Dedifferentiated amniotic fluid mesenchymal stem cell (primary cell): ENCODE results near the gene FOXJ3.
A peak's percentile ranks its signal among the peaks of the same experiment; 100 is the strongest.

Experiments
- DNase-seq: peaks from one replicate; pipeline ENCODE4 v3.0.0-alpha.2; 2016; ENCODE audit errors: extremely low spot score

Gene FOXJ3

DNA sequence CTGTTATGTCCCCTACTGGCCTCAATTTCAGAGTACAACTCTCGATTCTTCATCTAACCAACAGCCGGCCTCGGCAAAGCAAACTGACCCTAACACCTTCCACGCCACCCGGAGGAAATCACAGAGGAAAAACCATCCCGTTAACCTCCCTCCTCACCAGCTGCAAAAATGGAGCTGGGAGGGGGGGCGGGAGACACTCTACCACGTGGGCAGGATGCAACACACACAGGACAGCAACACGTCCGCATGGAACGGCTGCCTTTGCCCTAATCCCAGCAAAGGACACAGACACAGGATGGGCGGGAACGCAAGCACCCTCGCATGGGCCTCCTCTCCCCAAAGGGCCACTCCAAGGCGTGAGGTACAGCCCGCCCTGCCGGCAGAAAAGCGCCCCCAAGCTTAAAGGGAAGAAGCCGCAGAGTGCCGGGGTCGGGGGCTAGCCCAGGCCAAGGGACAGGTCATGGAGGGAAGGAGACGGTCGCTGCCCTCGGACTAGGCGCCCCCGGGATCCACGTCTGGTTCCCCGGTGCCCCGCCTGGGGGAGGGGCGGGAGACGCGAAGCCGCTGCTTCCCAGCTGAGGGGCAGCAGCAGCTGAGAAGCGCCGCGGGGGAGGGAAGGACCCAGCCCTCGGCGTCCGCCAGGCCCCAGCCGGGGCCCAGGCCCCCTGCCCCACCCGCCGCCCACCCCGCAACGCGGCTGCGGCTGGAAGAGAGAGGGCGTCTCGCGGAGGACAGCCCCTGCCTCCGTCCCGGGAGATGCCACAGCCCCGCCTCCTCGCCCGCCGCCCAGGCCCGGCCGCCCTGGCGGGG lies 590 bp downstream of the FOXJ3 start:
- DNase-seq = no peak

DNA sequence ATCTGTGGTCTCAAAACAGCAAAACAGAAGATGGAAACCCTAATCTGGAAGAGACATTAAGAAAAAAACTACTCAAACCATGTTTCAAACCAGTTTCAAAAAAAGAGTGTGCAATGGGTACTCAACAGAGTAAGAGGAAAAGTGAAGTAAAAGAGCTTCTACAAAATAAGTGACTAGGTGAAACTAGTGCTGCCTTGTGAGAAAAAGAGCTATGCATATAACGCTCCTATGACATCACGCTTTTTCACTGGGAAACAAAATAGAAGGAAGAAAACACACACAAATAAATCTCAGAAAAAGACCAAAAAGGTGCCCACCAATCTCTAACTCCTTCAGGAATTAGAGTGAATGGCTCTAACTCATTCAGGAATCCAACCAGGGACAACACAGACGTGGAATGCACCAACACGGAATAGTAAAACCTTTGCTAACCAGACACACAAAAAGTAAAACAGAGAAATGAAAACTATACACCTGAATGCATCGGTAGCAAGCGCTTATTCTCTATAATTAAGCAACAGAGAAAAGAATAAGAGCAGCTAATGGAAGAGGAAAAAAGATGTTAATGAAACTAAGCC lies 1.3 kb downstream of the FOXJ3 start:
- no peak for DNase-seq

DNA sequence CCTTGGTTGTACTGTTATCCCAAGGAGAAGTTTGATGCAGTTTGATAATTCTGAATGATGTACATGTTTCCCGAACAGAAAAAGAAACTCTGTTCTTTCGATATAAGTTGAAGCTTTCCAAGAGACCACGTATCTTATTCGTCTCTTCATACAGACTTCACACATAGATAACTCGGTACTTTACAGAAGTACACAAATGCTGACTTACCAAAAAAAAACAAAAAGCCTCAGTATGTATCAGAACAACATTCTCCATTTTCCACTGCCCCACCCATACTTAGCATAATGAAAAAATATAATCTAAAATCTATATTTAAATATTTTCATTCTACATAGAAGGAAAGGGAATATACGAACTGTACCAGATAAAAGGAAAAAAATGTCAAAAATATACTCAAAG lies 2.2 kb downstream of the FOXJ3 start:
- no peak for DNase-seq

DNA sequence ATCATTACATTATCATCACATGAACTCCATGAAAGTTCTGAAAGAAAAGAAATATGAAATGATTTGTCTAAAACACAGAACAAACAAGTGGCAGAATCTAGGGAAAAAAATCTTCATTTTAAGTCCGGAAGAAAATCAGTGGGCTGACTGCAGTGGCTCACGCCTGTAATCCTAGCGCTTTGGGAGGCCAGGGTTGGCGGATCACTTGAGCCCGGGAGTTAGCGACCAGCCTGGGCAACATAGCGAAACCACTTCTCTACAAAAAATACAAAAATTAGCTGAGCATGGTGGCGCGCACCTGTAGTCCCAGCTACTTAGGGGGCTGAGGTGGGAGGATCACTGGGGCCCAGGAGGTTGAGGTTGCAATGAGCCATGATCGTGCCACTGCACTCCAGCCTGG lies 4.8 kb downstream of the FOXJ3 start:
- no peak for DNase-seq

DNA sequence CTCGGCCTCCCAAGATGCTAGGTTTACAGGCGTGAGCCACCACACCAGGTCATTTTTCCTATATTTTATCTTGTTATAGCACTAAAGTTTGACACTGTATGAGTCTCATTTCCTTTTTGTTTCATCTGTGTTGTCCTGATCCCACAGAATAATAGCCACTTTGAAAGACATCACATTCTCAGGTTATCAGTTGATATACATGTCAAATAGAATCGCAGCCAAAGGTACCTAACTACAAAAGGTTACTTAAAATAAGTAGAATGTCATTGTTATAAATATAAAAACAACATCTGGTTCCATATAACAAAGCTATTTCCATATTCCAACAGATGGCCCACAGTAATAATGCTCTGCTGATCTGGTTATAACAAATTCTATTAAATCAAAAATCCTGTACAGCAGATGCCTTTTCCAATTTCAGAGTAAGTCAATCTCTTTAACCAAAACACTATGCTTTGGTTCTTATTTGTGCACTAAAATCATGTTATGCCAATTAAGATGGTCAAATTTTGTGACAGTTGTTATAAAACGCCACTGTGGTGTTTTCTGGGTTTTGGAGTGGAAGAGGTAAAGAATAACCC lies 6.0 kb downstream of the FOXJ3 start:
- DNase-seq = no peak

DNA sequence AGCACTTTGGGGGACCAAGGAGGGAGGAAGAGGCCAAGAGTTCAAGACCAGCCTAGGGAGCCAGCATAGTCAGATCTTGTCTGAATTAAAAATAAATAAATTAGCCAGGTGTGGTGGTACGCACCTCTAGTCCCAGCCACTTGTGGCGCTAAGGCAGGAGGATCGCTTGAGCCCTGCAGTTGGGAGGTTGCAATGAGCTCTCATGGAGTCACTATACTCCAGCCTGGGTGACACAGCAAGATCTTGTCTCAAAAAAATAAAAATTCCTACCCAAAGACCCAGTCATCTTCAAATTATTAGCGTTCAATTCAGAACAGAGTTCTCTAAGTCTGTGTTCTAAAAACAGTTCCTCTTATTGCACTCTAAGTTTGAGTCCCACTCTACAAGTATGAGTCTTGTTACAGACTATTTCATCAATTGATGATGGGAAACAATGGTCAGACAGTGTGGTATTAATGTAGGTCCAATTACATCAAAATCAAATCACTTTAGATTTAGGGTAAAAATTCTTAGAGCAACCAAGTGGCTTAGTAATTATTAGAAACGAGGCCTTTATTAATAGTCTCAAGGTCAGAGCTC lies 6.9 kb downstream of the FOXJ3 start:
- DNase-seq = no peak

DNA sequence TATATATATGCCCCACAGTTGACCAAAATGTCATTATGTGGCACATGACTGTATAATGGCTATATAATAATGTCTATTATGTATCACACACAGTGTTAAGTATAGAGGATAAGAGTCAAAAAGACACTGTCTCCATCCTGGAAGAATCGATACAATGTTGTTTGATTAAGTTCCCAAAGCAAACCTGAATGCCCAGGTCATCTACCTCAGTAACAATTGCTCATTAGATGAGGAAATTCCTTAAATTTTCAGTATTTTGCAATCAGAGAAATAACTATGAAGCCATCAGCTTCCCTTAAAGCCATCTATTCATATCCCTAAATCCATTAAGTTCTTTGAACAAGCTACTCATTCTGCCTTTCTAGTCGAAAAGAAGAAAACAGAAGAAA lies 10.0 kb downstream of the FOXJ3 start:
- DNase-seq = no peak

DNA sequence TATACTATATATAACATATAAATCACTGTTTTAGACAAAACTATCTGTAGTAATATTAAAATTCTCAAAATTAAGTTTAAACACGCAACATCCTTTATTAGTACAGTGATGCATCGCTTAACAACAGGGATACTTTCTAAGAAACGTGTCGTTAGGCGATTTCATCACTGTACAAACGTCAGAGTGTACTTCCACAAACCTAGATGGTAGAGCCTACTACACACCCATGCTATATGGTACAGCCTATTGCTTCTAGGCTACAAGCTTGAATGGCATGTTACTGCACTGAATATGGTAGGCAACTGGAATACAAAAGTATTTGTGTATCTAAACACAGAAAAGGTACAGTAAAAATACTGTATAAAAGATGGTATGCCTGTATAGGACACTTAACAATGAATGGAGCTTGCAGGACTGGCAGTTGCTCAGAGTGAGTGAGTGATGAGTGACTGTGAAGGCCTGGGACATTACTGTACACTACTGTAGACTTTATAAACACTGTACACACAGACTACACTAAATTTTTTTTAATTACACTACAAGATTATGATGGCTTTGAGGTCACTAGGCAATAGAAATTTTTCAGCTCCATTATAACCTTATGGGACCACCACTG lies 10.5 kb downstream of the FOXJ3 start:
- no peak for DNase-seq

DNA sequence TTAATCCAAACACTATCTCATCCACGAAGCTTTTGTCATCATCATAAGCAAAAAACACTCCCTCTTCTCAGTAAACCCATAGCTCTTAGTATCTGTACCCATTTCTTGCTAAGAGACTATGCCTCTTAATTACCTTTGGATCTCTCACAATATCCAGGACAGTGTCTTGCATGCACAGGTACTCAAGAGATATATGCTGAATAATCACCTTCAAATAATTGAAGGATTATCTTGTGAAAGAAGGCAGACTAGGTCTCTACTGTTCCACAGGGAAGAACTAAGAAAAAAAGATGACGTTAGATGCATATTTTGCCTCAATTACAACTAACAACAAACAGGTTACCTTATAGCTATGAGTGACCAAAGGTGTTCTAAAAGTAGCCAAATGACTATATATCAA lies 11.5 kb downstream of the FOXJ3 start:
- DNase-seq = no peak

DNA sequence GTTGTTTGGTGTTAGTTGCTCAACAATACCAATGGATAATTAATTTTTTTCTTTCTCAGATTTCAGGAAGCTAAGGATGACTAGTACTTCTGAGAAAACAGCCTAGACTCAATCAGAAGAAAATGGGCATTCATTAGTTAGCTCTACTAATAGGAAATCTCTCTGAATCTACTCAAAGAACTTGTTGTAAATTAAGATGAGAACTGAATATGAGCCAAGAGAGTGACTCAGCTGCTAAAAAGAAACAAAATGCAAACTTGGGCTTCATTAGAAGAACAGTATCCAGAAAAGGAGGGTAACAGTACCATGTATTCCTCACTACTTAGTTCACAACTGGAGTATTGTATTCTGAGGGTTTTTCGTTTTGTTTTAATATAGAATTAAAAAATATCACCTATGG lies 12.5 kb downstream of the FOXJ3 start:
- DNase-seq = no peak

DNA sequence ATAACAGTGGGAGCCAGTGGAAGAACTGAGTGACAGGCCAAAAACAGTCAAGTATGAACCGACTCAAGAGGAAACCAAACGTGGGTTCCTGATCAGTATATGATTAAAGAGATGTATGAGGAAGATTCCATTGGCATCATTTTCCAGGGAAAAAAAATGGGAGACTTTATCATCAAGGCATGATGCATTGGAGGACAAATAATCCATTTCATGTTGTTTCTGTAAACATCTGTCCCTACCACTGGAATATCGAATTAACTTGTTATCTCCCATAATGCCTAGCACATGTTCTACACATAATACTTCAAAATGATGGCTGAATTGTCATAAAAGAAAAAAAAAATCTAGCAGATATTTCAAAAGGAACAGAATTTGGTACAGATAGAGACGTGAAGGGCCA lies 13.3 kb downstream of the FOXJ3 start:
- no peak for DNase-seq

DNA sequence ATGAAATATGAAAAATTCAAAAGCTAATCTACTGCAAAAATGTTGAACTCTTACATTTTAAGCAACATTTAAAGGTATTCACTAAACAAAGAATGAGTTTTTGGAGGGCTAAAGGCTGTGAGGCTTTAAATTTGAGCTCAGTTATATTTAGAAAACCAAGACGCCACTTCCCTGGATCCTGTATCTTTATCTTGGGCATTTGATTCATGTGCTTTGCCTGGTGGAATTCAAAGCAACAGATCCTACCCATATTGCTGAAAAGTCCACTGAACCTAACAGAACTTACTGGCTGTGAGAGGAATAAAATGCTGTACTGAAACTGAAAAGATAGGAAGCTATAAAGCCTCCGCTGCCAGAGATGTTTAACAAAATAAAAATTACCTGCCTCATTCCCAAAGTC lies 14.3 kb downstream of the FOXJ3 start:
- no peak for DNase-seq

DNA sequence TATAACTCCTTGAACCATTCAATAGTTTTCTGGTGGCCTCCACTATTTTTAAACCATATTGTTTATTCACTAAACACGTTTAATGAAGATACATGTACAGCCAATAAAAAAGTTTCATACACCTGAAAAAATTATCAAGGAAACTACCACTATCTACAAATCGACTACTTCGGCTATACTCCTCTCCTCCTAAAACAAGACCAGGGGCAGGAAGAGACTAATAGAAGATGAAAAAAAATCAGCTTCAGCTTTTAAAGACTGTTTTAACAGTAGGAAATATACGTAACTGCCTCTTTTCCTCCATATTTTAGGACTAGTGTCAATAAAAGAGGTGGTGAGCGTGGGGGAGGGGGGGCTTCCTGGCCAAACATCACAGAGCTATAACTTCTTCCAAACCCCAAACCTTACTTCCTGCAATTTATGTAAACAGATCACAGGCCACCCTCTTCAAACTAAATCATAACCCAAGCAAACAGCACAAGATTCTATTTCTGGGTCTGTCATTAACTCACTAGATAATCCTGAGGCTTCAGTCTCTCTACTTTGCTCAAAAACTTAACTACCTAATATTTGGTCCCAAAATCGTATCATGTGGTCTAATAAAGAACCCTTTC lies 15.1 kb downstream of the FOXJ3 start:
- DNase-seq = no peak

DNA sequence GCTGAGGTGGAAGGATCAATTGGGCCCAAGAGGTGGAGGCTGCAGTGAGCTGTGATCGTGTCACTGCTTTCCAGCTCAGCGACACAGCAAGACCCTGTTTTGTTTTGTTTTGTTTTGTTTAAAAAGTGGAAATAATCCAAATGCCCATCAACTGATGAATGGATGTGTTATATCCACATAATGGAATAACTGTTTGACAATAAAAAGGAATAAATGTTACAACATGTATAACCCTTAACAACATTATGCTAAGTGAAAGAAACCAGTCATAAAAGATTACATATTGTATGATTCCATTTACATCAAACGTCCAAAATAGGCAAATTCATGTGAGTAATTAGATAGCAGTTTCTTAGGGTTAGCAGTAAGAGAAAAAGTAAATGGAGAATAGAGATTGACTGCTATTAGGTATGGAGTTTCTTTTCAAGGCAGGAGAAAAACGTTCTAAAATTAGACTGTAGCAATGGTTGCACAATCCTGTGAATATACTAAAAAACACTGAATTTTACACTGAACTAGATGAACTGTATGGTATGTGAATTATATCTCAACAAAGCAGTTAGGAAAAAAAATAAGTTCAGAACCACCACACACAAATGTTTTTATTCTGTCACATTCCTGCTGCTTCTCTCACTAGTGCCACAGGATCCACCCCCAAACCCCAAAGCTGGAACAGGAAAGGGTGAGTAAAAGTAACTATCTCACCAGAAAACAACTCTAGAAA lies 15.7 kb downstream of the FOXJ3 start:
- DNase-seq = peak; percentile 17

DNA sequence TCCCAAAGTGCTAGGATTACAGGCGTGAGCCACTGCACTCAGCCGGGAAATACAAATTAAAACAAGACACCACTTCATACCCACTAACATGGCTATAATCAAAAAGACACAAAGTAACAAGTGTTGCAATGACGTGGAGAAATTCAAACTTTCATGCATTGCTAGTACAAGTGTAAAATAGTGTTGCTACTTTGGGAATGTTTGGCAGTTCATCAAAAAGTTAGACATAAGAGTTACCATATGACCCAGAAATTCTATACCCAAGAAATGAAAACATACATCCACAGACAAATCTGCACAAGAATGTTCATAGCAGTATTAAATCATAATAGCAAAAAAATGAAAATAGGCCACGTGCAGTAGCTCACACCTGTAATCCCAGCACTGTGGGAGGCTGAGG lies 16.4 kb downstream of the FOXJ3 start:
- DNase-seq = no peak

DNA sequence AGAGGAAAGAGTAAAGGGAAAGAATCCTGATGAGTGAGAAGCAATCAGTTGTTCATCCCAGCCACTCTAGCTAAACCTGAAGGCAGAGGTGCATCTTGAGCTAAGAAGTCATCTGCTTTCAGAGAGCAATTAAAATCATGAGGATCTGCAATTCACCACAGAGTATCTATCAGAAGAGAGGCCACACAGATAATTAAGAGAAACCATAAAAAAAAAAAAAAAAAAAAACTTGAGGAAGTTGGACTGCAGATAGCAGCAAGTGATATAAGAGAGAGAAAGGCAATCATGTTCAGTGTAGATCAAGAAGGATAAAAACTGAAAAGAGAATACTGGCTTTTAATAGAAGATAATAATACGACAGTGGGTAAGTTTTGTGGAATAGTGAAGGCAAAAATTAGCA lies 17.7 kb downstream of the FOXJ3 start:
- no peak for DNase-seq

DNA sequence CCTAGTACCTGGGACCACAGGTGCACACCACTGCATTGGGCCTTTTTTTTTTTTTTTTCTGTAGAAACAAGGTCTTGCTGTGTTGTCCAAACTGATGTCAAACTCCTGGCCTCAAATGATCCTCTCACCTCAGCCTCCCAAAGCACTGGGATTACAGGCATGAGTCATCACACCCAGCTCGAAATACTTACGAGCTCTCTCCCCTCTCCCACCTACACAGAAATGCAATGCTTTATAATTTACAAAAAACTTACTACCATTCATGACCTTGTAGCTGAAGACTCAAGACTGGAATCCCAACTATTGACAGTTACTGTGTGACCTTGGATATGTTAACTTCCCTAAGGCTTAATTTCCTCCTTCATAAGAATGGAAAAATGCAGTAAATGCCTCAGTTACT lies 18.7 kb downstream of the FOXJ3 start:
- no peak for DNase-seq

DNA sequence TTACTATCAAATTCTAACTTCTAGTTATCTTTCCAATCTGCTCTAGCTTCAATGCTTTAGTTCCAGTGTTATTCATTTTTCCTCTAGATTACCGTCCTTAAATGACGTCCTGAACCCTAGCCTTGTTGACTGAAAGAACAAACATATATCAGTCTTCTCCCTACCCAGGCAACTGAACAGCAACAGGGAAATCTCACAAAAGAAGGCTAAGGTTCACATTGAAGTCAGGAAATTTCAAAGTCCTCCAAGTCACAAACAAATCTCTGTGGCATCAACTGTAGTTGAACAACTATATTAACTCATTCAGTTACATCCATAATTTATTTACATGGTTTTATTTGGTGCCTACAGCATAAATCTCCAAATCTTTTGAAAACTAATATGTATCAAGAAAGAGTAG lies 19.5 kb downstream of the FOXJ3 start:
- DNase-seq = no peak

DNA sequence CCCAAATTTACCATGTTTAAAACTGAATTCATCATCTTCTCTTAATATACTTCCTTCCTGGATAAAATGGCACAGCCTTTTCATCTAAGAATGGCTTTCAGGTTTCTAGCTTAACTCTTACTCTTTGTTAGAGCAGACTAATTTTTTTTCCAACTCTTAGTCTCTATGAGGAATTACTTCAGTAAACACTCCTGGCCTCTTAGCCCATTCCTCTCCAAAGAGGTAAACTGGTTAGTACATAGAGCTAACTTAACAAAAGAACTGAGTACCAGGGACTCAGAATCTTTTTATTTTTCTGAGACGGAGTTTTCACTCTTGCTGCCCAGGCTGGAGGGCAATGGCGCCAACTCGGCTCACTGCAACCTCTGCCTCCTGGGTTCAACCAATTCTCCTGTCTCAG lies 21.1 kb downstream of the FOXJ3 start:
- DNase-seq = no peak

DNA sequence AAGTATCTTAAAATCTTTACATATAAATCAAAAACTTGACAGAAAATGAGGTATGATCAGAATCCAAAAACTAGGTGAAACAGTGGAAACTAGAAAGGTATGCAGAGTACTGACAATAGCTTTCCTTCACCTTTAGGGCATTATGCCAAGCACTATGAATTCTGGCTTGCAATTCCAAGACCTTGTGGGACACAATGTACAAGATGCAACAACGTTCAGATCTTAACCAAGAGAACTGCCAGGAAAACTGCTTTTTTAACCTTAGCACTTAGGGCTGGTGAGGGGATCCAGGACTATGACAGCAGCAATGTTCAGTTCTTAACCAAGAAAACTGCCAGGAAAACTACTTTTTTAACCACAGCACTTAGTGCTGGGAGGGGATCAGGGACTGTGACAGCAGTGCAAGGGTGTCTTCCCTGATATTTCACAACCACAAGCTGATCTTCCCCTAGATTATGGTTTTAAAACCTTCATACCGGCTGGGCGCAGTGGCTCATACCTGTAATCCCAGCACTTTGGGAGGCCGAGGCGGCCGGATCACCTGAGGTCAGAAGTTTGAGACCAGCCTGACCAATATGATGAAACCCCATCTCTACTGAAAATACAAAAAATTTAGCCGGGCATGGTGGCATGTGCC lies 22.3 kb downstream of the FOXJ3 start:
- no peak for DNase-seq

DNA sequence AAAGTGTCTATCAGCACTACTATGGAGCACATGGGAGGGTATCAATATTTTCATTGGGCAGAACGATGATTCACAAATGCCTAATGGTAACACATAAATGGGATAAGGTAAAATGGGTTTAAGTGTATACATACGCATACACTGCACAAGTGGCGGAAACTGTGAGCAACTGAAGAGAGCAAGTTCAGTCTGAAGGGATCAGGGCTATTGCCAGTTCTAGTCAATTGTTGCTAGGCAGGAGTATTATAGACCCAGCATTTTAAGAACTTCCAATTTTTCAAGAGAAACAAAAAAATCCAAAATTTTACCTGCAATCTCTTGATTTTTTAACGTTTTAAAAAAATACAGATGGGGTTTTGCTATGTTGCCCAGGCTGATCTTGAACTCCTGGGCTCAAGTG lies 23.1 kb downstream of the FOXJ3 start:
- no peak for DNase-seq
